GM18499 (cell line): ENCODE data around the gene DNALI1.

Experiments
- ATAC-seq: cut with Tn5 transposase; IDR thresholded peaks from one replicate; pipeline ENCODE4 v1.9.1; 2021; ENCODE audit warnings: moderate number of reproducible peaks; ENCODE audit not compliant: insufficient read depth, unreplicated experiment

DNALI1 gene

DNA sequence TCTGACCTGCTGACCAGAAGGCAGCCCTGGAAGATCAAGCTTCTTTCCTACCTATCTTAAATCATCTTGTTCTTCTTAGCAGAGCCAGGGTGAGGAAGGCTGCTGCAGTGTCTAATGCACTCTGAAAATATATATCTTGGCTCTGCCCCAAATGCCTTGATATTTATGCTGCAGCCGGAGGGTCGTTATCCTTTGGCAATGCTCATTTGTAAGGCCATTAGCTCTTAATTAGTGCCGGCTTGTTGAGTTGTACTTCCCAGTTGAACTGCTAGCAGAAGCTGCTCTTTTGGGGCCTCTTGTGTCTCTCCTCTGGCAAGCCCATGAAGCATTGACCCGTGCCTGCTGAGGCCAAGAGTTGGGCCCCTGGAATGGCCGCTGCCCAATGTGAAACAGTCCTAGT lies 43.2 kb downstream of the DNALI1 start:
- no peak for ATAC-seq

GRCh38 chr1:37601441-37601840 lies 44.7 kb downstream of the DNALI1 start:
- no peak for ATAC-seq

DNA sequence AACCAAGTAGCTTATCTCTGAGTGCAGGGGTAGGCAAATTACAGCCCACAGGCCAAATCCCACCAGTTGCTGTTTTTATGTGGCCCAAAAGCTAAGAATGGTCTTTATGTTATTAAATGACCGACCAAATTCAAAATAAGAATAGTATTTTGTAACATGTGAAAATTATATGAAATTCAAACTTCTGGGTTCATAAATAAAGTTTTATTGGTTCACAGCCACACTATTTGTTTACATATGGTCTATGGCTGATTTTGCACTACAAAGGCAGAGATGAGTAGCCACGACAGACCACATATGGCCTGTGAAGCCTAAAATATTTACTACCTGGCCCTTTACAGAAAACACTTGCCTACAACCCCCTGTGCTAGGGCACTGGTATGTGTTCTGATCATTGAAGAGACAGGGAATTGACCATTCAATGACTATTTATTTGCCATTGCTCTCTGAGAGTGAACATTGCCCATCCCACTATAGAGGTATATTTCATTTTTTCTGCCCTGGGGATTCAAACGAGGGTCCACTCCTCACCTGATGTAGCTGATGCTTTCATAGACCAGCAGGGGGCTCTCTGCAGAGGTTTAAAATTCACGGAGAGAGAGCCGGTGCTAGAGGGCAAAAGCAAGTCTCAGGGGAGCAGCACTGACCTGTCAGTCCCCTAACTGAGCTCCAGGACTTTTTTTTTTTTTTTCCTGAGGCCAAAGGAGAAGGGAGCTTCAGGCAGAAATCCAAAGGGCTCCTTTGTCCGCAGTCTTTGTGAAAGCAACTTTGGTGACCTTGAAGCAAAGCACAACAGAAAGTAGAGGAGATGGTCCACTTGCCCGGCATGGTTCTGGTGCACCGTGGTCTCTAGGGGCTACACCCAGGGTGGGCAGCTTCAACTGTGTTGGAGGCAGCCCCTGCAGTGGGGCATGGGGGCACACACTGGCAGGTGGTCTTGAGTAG lies 46.3 kb downstream of the DNALI1 start:
- ATAC-seq: no peak

DNA sequence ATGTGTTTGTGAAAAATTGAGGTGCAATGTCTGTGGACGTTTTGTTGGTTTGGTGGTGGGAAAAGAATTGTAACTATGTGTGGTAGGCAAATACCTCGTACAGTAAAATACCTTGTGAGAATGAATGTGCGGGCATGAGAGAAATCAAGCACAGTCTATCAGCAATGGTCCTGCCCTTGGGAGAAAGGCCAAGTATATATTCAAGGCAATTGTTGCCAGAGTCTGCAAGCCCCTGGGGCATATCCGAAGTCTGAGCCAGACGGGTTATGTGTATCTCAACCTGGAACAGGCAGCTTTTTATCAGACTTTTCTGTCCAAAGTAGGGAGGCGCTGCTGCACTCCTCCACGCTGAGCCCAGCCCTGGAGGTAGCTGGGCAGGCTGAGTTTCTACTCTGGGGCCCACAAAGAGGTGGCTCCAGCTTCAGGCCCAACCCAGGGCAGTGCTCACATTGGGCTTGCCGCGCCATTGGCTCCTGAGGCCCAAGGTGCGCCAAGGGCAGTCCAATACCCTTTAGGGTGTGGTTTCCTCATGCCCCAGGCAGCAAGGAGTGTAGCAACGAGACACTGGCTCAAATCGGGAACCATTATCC lies 48.4 kb downstream of the DNALI1 start:
- ATAC-seq: no peak

DNA sequence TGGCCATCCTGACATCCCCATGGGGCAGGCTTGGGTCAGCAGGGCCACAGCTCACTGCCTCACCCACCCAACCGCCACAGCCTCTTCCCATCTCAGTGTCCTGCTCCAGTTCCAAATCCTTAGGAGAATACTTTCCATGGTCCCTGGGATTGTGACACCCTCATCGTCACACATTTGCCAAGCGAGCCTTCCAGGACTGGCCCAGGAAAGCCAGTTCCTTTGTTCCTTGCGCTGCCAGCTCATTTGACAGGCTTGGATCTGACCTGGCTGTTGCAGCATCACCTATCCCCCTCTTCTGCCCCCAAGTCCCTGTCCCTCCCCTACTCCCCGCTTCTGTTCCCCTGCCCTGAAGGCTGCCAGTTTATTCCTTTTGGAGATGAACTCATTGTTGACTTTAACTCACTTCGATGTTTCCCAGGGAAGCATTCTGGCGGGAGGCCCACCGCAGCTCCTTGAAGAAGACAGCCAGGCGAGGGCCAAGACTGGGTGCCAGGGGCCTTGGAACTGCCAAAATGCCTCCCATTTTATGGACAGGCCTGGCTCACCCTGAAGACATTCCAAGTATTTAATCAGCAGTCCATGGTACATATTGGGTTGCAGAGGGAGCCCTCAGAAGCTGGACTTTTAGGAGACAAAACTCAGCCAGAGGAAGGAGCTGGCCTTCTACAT lies 49.2 kb downstream of the DNALI1 start:
- ATAC-seq: no peak

GRCh38 chr1:37606481-37607263 lies 49.9 kb downstream of the DNALI1 start:
- ATAC-seq: no peak

- no peak for ATAC-seq
Measured at GRCh38 chr1:37609002-37609401, 52.3 kb downstream of the DNALI1 start.

GRCh38 chr1:37609994-37610393 lies 53.3 kb downstream of the DNALI1 start:
- ATAC-seq: no peak

GRCh38 chr1:37612186-37612585 lies 55.4 kb downstream of the DNALI1 start:
- ATAC-seq: no peak

- no peak for ATAC-seq
Measured at GRCh38 chr1:37614105-37614504, 57.4 kb downstream of the DNALI1 start.

GRCh38 chr1:37616330-37616729 lies 59.6 kb downstream of the DNALI1 start:
- ATAC-seq: no peak
